Activated T-helper 1 cell treated with anti-CD3 and anti-CD28 coated beads, Interleukin-2, amount 50 U/mL, for 16 hours (primary cell): ENCODE data around the gene DDX1.
"Not testable (repeated sequence)": the region's sequence is repeated elsewhere in the genome, so short reads cannot be mapped to it uniquely, and the experiment has no call there.

Experiments used
- DNase-seq, 2 donors: peaks; one replicate each; pipeline ENCODE4 v3.0.0-alpha.2; 2020; ENCODE audit warnings: low read depth in 1 of 2, low spot score in 1 of 2

Gene DDX1

DNA sequence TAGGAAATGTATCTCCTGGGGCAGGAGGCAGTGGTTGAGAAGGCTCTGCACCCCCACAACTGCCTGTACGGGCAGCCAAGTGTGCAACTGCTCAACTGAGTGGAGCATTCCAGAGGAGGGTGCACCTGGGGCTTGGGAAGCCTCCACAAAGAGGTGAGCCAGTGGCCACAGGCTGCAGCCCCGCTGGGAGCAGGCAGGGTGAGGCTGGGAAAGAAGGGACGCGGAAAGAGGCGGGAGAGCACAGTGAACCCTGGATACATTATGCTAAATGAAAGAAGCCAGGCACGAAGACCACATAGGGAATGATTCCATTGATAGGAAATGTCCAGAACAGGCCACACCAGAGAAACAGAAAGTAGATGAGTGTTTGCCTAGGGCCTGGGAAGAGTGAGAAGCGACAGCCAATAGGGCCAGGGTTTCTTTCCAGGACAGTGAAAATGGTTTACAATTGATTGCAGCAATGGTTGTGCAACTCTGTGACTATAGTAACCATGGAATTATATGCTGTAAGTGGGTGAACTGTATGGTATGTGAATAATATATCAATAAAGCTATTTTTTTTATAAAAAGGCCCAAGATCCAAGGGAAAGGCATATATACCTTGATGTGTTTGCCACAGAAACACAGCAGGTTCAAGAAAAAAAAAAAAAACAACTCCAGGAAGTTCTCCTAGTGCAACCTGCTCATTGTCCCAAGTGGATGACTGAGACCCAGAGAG is 82.4 kb downstream of the DDX1 start:
- DNase-seq: no peak

- DNase-seq: no peak
Measured at GRCh38 chr2:15674637-15675455, 83.2 kb downstream of the DDX1 start.

GRCh38 chr2:15675456-15676195 is 84.0 kb downstream of the DDX1 start:
- no peak for DNase-seq

DNA sequence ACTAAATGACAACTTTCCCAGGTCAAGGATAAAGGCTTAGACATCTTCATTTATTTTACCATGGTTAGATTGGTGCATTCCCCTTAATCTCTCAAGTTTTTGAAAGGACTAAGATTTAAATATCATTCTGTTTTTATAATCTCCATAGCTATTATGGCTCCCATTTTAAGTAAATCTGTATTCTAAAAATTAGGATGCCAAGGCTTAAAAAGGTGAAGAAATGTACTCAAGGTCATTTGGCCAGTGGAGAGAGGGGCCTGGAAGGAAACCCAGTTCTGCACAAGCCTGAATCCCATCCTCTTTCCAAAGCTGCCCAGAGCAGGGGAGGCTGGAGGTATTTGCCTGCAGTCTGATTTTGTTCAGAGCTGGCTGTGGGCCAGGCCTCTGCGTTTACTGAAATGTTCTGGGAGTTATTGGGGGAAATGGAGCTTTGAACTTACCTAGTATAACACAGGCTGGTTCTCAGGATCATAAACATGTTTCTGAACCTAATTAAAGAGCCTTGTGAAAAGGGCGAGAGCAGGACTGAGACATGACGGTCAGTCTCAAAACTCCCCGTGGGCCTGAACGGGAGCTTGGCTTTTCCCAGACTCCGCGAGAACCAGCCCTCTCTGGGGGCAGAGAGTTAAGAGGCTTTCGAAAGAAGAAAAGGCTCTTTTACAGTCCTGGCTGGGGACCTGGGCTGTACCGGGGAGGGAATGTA is 85.6 kb downstream of the DDX1 start:
- no peak for DNase-seq

GRCh38 chr2:15678346-15678745 is 86.7 kb downstream of the DDX1 start:
- no peak for DNase-seq

DNA sequence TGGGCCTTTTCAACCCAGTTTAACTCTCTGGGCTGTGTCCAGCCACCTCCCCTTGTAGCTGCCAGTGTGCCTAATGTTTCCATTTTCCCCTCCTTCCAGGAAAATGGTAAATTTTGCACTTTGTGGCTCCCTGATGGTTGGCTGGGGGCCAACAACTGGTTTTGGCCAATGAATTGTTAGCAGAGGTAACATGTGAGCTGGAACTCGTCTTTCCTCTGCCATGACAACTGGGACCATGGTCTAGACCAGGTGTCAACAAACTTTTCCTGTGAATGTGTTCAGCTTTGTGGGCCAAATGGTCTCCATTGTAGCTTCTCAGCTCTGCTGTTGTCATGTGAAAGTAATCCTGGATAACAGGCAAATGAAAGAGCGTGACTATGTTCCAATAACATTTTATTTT is 87.2 kb downstream of the DDX1 start:
- no peak for DNase-seq

DNA sequence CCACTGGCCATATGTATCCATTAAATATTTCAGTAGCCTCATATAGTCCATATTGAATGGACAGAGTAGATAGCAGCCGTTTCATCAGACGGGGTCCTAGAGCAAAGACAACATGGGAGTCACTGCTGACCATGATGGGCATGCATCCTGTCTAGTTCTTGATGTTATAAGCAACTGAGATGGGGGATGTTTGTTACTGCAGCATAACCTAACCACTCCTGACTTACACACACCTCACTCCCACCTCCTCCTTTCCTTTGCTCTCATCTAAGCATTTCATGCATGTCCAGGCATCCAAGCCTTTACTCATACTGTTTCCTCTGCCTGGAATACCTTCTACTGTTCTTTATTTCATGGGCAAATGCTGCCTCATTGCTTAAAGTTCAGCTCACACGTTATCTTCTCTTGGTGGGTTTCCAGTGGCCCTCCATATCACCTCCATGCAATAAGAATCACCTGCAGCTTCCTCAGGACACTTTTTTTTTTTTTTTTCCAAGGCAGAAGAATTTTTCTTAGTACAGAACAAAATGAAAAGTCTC is 87.8 kb downstream of the DDX1 start:
- no peak for DNase-seq

DNA sequence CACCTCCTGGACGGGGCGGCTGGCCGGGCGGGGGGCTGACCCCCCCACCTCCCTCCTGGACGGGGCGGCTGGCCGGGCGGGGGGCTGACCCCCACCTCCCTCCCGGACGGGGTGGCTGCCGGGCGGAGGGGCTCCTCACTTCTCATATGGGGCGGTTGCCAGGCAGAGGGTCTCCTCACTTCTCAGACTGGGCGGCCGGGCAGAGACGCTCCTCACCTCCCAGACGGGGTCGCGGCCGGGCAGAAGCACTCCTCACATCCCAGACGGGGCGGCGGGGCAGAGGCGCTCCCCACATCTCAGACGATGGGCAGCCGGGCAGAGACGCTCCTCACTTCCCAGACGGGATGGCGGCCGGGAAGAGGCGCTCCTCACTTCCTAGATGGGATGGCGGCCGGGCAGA is 88.5 kb downstream of the DDX1 start:
- DNase-seq: not testable (repeated sequence)
